IMR-90 (cell line): Measurements from ENCODE around the gene ARHGAP24. TPM values are rescaled to one million over a fixed set of nuclear protein-coding genes. Genes with fewer than 3 reads are reported as not detected.

ENCODE experiments used
- ATAC-seq: fragments of 200-7000 bp; cut with Tn5 transposase; 2 replicates; pipeline ENCODE4 v1.9.1; 2020; ENCODE audit warnings: low read depth, mild to moderate bottlenecking, moderate library complexity
- BruUV-seq: library from RNA; stranded (reverse); fragments of 400-500 nt; replicated peaks from 2 replicates; lab custom pipeline; 2021; lab: Mats Ljungman, UMichigan
- CTCF ChIA-PET: fragments of 300-600 bp; formaldehyde crosslinking; extraction: SDS; loops from one replicate; lab custom pipeline; 2021; ENCODE audit warnings: antibody characterized with exemption; lab: Yijun Ruan, JAX
- POLR2A ChIA-PET: fragments of 300-600 bp; sonication (Branson Sonifier 250); formaldehyde crosslinking; loops from one replicate; lab custom pipeline; 2022; ENCODE audit warnings: antibody characterized with exemption; ENCODE audit not compliant: unreplicated experiment; lab: Charles Lee
- DNase-seq: peaks from one replicate; pipeline ENCODE4 v3.0.0; 2013
- H2AFZ ChIP-seq: replicated peaks from 2 replicates; pipeline ENCODE3; 2013; ENCODE audit warnings: low read length, mild to moderate bottlenecking; ENCODE audit not compliant: poor library complexity
- H2AK5ac ChIP-seq: 2 replicates; pipeline ENCODE4 v1.6.1; 2013; ENCODE audit warnings: low read depth, low read length, inconsistent platforms
- H2AK9ac ChIP-seq: replicated peaks from 2 replicates; pipeline ENCODE3; 2013; ENCODE audit warnings: mild to moderate bottlenecking, low read depth, low read length, moderate library complexity; ENCODE audit not compliant: poor library complexity
- H2BK120ac ChIP-seq: 2 replicates; pipeline ENCODE4 v1.6.1; 2013; ENCODE audit warnings: low read depth, low read length, inconsistent platforms
- H2BK15ac ChIP-seq: 3 replicates; pipeline ENCODE4 v1.6.1; 2013; ENCODE audit warnings: low read depth, low read length, inconsistent platforms
- H2BK20ac ChIP-seq: 2 replicates; pipeline ENCODE4 v1.6.1; 2013; ENCODE audit warnings: low read depth, mild to moderate bottlenecking, inconsistent platforms, low read length, moderate library complexity
- H2BK5ac ChIP-seq: 2 replicates; pipeline ENCODE4 v1.6.1; 2013; ENCODE audit warnings: mild to moderate bottlenecking, low read depth, low read length, inconsistent platforms; ENCODE audit not compliant: poor library complexity, severe bottlenecking
- H3K14ac ChIP-seq: replicated peaks from 2 replicates; pipeline ENCODE4 v1.6.1; 2013; ENCODE audit warnings: low read depth, low read length, inconsistent platforms
- H3K18ac ChIP-seq: 2 replicates; pipeline ENCODE4 v1.6.1; 2013; ENCODE audit warnings: low read depth, low read length, control low read depth
- H3K23ac ChIP-seq: 2 replicates; pipeline ENCODE4 v1.6.1; 2013; ENCODE audit warnings: low read depth, low read length, inconsistent platforms
- H3K27ac ChIP-seq: 2 replicates; pipeline ENCODE4 v1.5.1; 2013; ENCODE audit warnings: mild to moderate bottlenecking, control low read depth, low read length; ENCODE audit not compliant: insufficient read depth
- H3K27me3 ChIP-seq: 2 replicates; pipeline ENCODE4 v1.6.1; 2013; ENCODE audit warnings: low read length; ENCODE audit not compliant: control insufficient read depth, insufficient read depth
- H3K36me3 ChIP-seq: 2 replicates; pipeline ENCODE4 v1.6.1; 2013; ENCODE audit warnings: low read length, mixed read lengths; ENCODE audit not compliant: control insufficient read depth, insufficient read depth
- H3K4ac ChIP-seq: 2 replicates; pipeline ENCODE4 v1.6.1; 2013; ENCODE audit warnings: low read depth, low read length, inconsistent platforms
- H3K4me1 ChIP-seq: 2 replicates; pipeline ENCODE4 v1.6.1; 2013; ENCODE audit warnings: low read length, mixed read lengths; ENCODE audit not compliant: control insufficient read depth, insufficient read depth
- H3K4me2 ChIP-seq: 2 replicates; pipeline ENCODE4 v1.6.1; 2013; ENCODE audit warnings: low read depth, mild to moderate bottlenecking, control low read depth, low read length, moderate library complexity
- H3K4me3 ChIP-seq: 2 replicates; pipeline ENCODE4 v1.5.1; 2013; ENCODE audit warnings: low read depth, mild to moderate bottlenecking, control low read depth, low read length, moderate library complexity; ENCODE audit not compliant: insufficient read depth
- H3K56ac ChIP-seq: 2 replicates; pipeline ENCODE4 v1.6.1; 2013; ENCODE audit warnings: low read length, inconsistent platforms; ENCODE audit not compliant: insufficient read depth; ENCODE audit errors: extremely low read depth
- H3K79me1 ChIP-seq, 2 experiments: 2 replicates each; pipeline ENCODE4 v1.6.1; 2013; ENCODE audit warnings: low read length in 2 of 2, inconsistent platforms in 1 of 2, low read depth in 1 of 2
- H3K9ac ChIP-seq: 2 replicates; pipeline ENCODE4 v1.6.1; 2013; ENCODE audit warnings: low read depth, low read length, control low read depth
- H3K9me1 ChIP-seq: 2 replicates; pipeline ENCODE4 v1.6.1; 2013; ENCODE audit warnings: low read length, inconsistent platforms; ENCODE audit not compliant: insufficient read depth
- H3K9me3 ChIP-seq: 2 replicates; pipeline ENCODE4 v1.6.1; 2013; ENCODE audit warnings: low read length; ENCODE audit not compliant: control insufficient read depth, insufficient read depth
- H4K20me1 ChIP-seq: 2 replicates; pipeline ENCODE4 v1.6.1; 2013; ENCODE audit warnings: low read length, inconsistent platforms; ENCODE audit not compliant: insufficient read depth
- H4K5ac ChIP-seq: 2 replicates; pipeline ENCODE4 v1.6.1; 2013; ENCODE audit warnings: mild to moderate bottlenecking, low read depth, low read length, control low read depth
- H4K8ac ChIP-seq, 2 experiments: 2 replicates each; pipeline ENCODE4 v1.6.1; 2013; ENCODE audit warnings: low read depth in 2 of 2, low read length in 2 of 2, control low read depth in 1 of 2, inconsistent platforms in 1 of 2
- H4K91ac ChIP-seq: 2 replicates; pipeline ENCODE4 v1.6.1; 2013; ENCODE audit warnings: low read depth, low read length, inconsistent platforms; ENCODE audit not compliant: insufficient read depth
- BHLHE40 ChIP-seq: fragments of 150-350 bp; IDR thresholded peaks from 2 replicates; pipeline ENCODE4 v1.6.1; 2016; ENCODE audit warnings: mild to moderate bottlenecking, low read depth, low read length
- CEBPB ChIP-seq: IDR thresholded peaks from 2 replicates; pipeline ENCODE4 v1.6.1; 2012; ENCODE audit warnings: low read depth, low read length, improper control_type of control experiment
- CHD1 ChIP-seq: IDR thresholded peaks from 2 replicates; pipeline ENCODE4 v1.6.1; 2012; ENCODE audit warnings: low read depth, low read length, improper control_type of control experiment
- CTCF ChIP-seq: conservative IDR thresholded peaks from 2 replicates; pipeline ENCODE4 v1.5.1; 2012; ENCODE audit warnings: mild to moderate bottlenecking, low read depth, low read length, improper control_type of control experiment
- ELK1 ChIP-seq: fragments of 150-350 bp; IDR thresholded peaks from 2 replicates; pipeline ENCODE4 v1.6.1; 2016; ENCODE audit warnings: low read depth, mild to moderate bottlenecking, low read length, moderate library complexity, borderline replicate concordance
- FOS ChIP-seq: fragments of 150-350 bp; IDR thresholded peaks from 2 replicates; pipeline ENCODE4 v1.6.1; 2016; ENCODE audit warnings: low read depth, low read length
- MAFK ChIP-seq: IDR thresholded peaks from 2 replicates; pipeline ENCODE4 v1.6.1; 2012; ENCODE audit warnings: low read depth, low read length, improper control_type of control experiment
- MAZ ChIP-seq: IDR thresholded peaks from 2 replicates; pipeline ENCODE4 v1.6.1; 2012; ENCODE audit warnings: low read depth, mild to moderate bottlenecking, low read length, improper control_type of control experiment, moderate library complexity, borderline replicate concordance
- MXI1 ChIP-seq: IDR thresholded peaks from 2 replicates; pipeline ENCODE4 v1.6.1; 2012; ENCODE audit warnings: low read depth, mild to moderate bottlenecking, low read length, moderate library complexity, borderline replicate concordance
- NFE2L2 ChIP-seq: fragments of 150-350 bp; IDR thresholded peaks from 2 replicates; pipeline ENCODE4 v1.6.1; 2016; ENCODE audit warnings: low read depth, mild to moderate bottlenecking, low read length
- POLR2A ChIP-seq: IDR thresholded peaks from 2 replicates; pipeline ENCODE4 v1.6.1; 2012; ENCODE audit warnings: mild to moderate bottlenecking, low read depth, low read length
- RAD21 ChIP-seq: IDR thresholded peaks from 2 replicates; pipeline ENCODE4 v1.6.1; 2012; ENCODE audit warnings: low read length, improper control_type of control experiment
- RCOR1 ChIP-seq: IDR thresholded peaks from 2 replicates; pipeline ENCODE4 v1.6.1; 2012; ENCODE audit warnings: mild to moderate bottlenecking, low read length, improper control_type of control experiment; ENCODE audit not compliant: insufficient replicate concordance
- RFX5 ChIP-seq: IDR thresholded peaks from 2 replicates; pipeline ENCODE4 v1.8.0; 2012; ENCODE audit warnings: low read depth, mild to moderate bottlenecking, low read length, moderate library complexity
- SMC3 ChIP-seq: fragments of 150-350 bp; IDR thresholded peaks from 2 replicates; pipeline ENCODE4 v1.6.1; 2016; ENCODE audit warnings: low read depth, mild to moderate bottlenecking, antibody characterized with exemption, low read length, moderate library complexity
- USF2 ChIP-seq: fragments of 150-350 bp; IDR thresholded peaks from 2 replicates; pipeline ENCODE4 v1.6.1; 2017; ENCODE audit warnings: mild to moderate bottlenecking, antibody characterized with exemption, low read length, low read depth
- WGBS, 2 experiments: methylation state at CpG; one replicate each; pipeline versions ENCODE4 v1.1.5 to v1.1.7; 2013; ENCODE audit warnings: missing lambda C conversion rate in 2 of 2; ENCODE audit not compliant: insufficient read length in 1 of 2; ENCODE audit errors: extremely low coverage in 2 of 2; 5-methylcytosine and 5-hydroxymethylcytosine counted together
- dilution Hi-C: fragments of 300-500 bp; cut with HindIII; formaldehyde crosslinking; loops from one replicate; pipeline ENCODE4 v1.14.3; 2018; ENCODE audit warnings: low sequenced_read_pairs; ENCODE audit not compliant: unreplicated experiment
- in situ Hi-C: fragments of 300-500 bp; cut with MboI; formaldehyde crosslinking; loops from 3 replicates; pipeline ENCODE4 v1.14.3; 2019; ENCODE audit warnings: low sequenced_read_pairs, inconsistent platforms, mixed read lengths
- intact Hi-C: fragments of 100-400 bp; cut with micrococcal nuclease; formaldehyde crosslinking; loops from 2 replicates; pipeline ENCODE4 v1.10.0; 2022
- polyA plus RNA-seq, 3 experiments: library from polyadenylated mRNA; depleted of rRNA; stranded (reverse); fragments of >200 nt; gene quantifications; 2 replicates each; pipeline ENCODE4 v1.2.3, GENCODE V29; 2012; ENCODE audit warnings: low replicate concordance in 1 of 3
- total RNA-seq: library from RNA; depleted of rRNA; stranded (reverse); fragments of >200 nt; gene quantifications from 2 replicates; pipeline ENCODE4 v1.2.3, GENCODE V29; 2012

ARHGAP24 gene
- total and polyA plus RNA-seq, 2 of the 4 experiments (the other 2 are of a cell fraction) = 11.9 to 24.0 TPM

DNA sequence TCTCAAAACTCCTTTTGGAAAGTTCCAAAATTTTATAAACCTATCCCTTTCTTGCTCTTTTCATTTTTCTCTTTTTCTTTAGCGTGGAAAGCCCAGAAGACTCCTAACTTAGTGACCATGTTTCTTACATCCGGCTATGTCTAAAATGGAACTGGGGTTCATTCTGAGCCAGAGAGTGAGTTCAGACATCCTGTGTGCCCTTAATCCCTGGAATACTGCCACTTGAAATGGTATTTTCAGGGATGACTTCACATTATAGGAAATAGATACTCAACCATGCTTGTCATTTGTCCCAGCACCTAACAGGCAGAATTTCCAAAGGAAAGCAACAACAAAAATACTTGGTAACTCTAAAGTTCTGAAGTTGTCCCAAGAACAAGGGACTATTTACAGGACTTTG lies 379.6 kb downstream of the ARHGAP24 start:
- Histone ChIP-seq H3K4me3 (no peak overlapping the region), H4K5ac (no peak overlapping the region), H2AK9ac (no peak overlapping the region), H3K9me1 (peaks cover 4% of the 10 kb centered on the region), H2BK15ac (no peak overlapping the region), H3K23ac (no peak overlapping the region), H3K79me1 (peaks cover 12 to 15% of the 10 kb centered on the region in 2 experiments; a peak in 3 of 4 replicates), H4K20me1 (no peaks in the 10 kb centered on the region), H3K4me2 (no peak overlapping the region), H3K27me3 (no peaks in the 10 kb centered on the region), H3K36me3 (no peaks in the 10 kb centered on the region), H2AK5ac (no peak overlapping the region), H3K18ac (no peak overlapping the region; the same call in 1 of the 2 replicates), H2BK120ac (no peak overlapping the region), H2AFZ (no peak overlapping the region), H2BK20ac (no peak overlapping the region), H3K14ac (no peak overlapping the region), H3K9ac (no peak overlapping the region), H3K9me3 (no peaks in the 10 kb centered on the region), H4K8ac (no peak overlapping the region), H3K4ac (no peak overlapping the region), H3K4me1 (no peaks in the 10 kb centered on the region; the same call in 1 of the 2 replicates), H2BK5ac (no peak overlapping the region), H4K91ac (no peak overlapping the region), H3K56ac (no peak overlapping the region), H3K27ac (no peak overlapping the region)
- CTCF ChIA-PET = no interaction called here
- POLR2A ChIA-PET = no interaction called here
- no peak for ATAC-seq
- dilution Hi-C loops (no loop called here), intact Hi-C loops (no loop called here), in situ Hi-C loops (no loop called here)
- no TSS peak for BruUV-seq
- TF ChIP-seq MXI1 (no peak), MAZ (no peak), USF2 (no peak), RAD21 (no peak), RCOR1 (no peak), CTCF (no peak), BHLHE40 (no peak), RFX5 (no peak), MAFK (no peak), CHD1 (no peak), POLR2A (no peak), NFE2L2 (no peak), ELK1 (no peak), CEBPB (no peak), FOS (no peak), SMC3 (no peak)
- no peak for DNase-seq
- 100% methylated on average over 1 of the region's 2 CpGs; no CpG with 5 or more reads in 1 of the 2 experiments for WGBS, 2 experiments
